PFSK-1 (cell line): ENCODE measurements around the gene HCRT.

Source experiments
- FOXP2 ChIP-seq: optimal IDR thresholded peaks from 2 replicates; pipeline ENCODE3; 2011; ENCODE audit warnings: borderline replicate concordance, control low read depth, inconsistent platforms; ENCODE audit not compliant: insufficient read depth; ENCODE audit errors: extremely low read length, extremely low read depth
- POLR2AphosphoS5 ChIP-seq: IDR thresholded peaks from 2 replicates; pipeline ENCODE4 v1.6.1; 2012; ENCODE audit warnings: low read depth, mild to moderate bottlenecking, control low read depth, low read length, moderate library complexity
- SIN3A ChIP-seq: IDR thresholded peaks from 2 replicates; pipeline ENCODE4 v1.6.1; 2012; ENCODE audit warnings: mild to moderate bottlenecking, low read length, moderate library complexity, borderline replicate concordance; ENCODE audit not compliant: insufficient read depth
- TAF1 ChIP-seq: IDR thresholded peaks from 2 replicates; pipeline ENCODE4 v1.6.1; 2012; ENCODE audit warnings: low read length, control low read depth, borderline replicate concordance; ENCODE audit not compliant: insufficient read depth
- TF ChIP-seq, protein P1 (sequence below), 2 experiments: IDR thresholded peaks; 2 replicates each; pipeline versions ENCODE4 v1.6.1 to v1.8.0; 2011 to 2012; ENCODE audit warnings: low read depth in 2 of 2, low read length in 2 of 2, control low read depth in 1 of 2, inconsistent platforms in 1 of 2, mild to moderate bottlenecking in 1 of 2, moderate library complexity in 1 of 2; ENCODE audit not compliant: insufficient read depth in 1 of 2

Gene HCRT

DNA sequence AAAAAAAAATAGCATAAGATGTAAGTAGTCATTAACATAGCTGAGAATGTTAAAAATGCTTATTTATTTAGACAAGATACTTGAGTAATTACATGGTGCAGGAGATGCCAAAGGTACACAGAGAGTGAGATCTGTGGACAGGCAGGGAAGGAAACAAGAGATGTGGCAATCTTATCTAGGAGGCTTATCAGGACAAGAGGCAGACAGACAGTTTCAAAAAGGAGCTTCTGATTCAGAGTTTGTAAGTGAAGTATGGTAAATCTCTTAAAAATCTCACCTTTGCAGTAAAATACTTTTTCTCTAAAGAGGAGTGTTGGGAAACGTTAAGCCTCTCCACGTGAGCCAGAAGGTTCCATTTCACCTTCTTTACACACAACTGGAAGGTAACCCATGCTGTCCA lies 28.9 kb upstream of the HCRT start:
- TF ChIP-seq POLR2AphosphoS5 (no peak), TAF1 (no peak), FOXP2 (no peak), SIN3A (no peak)
- TF ChIP-seq, protein P1, sequence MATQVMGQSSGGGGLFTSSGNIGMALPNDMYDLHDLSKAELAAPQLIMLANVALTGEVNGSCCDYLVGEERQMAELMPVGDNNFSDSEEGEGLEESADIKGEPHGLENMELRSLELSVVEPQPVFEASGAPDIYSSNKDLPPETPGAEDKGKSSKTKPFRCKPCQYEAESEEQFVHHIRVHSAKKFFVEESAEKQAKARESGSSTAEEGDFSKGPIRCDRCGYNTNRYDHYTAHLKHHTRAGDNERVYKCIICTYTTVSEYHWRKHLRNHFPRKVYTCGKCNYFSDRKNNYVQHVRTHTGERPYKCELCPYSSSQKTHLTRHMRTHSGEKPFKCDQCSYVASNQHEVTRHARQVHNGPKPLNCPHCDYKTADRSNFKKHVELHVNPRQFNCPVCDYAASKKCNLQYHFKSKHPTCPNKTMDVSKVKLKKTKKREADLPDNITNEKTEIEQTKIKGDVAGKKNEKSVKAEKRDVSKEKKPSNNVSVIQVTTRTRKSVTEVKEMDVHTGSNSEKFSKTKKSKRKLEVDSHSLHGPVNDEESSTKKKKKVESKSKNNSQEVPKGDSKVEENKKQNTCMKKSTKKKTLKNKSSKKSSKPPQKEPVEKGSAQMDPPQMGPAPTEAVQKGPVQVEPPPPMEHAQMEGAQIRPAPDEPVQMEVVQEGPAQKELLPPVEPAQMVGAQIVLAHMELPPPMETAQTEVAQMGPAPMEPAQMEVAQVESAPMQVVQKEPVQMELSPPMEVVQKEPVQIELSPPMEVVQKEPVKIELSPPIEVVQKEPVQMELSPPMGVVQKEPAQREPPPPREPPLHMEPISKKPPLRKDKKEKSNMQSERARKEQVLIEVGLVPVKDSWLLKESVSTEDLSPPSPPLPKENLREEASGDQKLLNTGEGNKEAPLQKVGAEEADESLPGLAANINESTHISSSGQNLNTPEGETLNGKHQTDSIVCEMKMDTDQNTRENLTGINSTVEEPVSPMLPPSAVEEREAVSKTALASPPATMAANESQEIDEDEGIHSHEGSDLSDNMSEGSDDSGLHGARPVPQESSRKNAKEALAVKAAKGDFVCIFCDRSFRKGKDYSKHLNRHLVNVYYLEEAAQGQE (IDR thresholded peaks at IDR 0.05; ENCODE audit: insufficient read depth in 1 of 2, low read depth in 2 of 2, low read length in 2 of 2): no peak

DNA sequence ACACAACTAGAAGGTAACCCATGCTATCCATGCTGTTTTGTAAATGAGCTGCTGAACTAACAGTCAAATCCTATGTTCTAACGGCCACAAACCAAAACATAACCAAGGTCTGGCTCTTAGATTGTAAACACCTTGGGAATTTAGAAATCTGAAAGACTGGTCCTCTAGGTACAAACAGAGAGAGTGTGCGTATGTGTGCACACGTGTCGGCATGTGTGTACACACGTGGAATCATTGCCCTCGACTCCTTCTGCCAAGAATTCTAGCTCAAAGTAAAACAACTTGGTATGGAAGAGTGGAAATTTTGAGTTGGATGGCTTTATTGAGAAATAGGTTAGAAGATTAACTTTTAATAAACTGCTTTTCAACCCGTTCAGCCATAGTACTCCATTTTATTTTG lies 27.1 kb upstream of the HCRT start:
- TF ChIP-seq TAF1: no peak

DNA sequence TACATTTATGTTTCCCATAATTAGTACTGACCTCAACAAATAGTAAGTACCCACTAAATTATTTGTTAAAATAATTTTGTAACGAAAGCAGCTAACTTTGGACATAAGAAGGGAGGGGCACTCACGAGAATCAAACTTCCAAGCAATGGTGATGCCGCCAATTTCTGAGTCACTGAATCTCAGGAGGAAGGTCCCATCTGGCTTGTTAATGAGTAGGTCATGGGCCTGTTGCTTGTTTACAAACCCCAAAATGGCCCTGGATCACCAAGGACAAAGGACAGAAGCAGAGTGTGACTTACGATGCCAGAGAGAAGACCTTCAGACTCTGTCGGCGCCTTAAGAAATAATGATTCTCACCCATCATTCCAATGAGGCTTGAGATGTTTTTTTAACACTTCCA lies 24.8 kb upstream of the HCRT start:
- TF ChIP-seq, protein P1 (IDR thresholded peaks at IDR 0.05; ENCODE audit: insufficient read depth in 1 of 2, low read depth in 2 of 2, low read length in 2 of 2): no peak
- TF ChIP-seq FOXP2 (no peak), POLR2AphosphoS5 (no peak), SIN3A (no peak), TAF1 (no peak)

DNA sequence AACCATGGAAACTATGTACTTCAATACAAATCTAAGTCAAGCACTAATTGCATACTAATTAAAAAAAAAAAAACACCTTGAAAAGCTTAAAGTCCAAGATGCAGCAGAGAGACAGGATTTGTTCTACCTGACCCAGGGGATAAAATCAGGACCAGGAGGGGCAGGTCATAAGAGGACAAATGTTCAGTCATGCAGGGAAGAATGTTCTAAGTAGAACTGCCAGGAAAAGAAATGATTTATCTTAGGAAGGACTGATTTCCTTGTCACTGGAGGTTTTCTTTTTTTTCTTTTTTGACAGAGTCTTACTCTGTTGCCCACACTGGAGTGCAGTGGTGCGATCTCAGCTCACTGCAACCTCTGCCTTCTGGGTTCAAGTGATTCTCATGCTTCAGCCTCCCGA lies 18.1 kb upstream of the HCRT start:
- TF ChIP-seq TAF1 (no peak), FOXP2 (no peak), SIN3A (no peak), POLR2AphosphoS5 (no peak)
- TF ChIP-seq, protein P1 (IDR thresholded peaks at IDR 0.05; ENCODE audit: insufficient read depth in 1 of 2, low read depth in 2 of 2, low read length in 2 of 2): no peak

DNA sequence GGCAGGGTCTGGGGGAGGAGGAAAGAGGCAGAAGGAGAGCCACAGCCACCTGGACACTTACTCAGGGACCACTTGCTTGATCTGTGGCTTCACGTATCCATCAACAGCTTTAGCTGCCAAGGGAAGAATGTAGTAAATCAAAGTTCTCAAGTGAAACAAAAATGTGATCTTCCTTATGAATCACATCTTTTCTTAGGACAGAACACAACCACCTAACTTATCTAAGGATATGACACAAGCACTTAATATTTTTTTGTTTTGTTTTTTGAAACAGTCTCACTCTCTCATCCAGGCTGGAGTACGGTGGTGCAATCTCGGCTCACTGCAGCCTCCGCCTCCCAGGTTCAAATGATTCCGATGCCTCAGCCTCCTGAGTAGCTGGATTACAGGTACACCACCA lies 17.4 kb upstream of the HCRT start:
- TF ChIP-seq FOXP2 (no peak), TAF1 (no peak), POLR2AphosphoS5 (no peak), SIN3A (no peak)
- TF ChIP-seq, protein P1 (IDR thresholded peaks at IDR 0.05; ENCODE audit: insufficient read depth in 1 of 2, low read depth in 2 of 2, low read length in 2 of 2): no peak
